HL-60/S4 treated with phorbol 12-myristate 13-acetate at 8.2 ng/mL for 4 days and 3 days (cell line): ENCODE data around the gene LRRC45.
"Not testable (repeated sequence)": the region's sequence is repeated elsewhere in the genome, so short reads cannot be mapped to it uniquely, and the experiment has no call there.

Experiments
- in situ Hi-C: fragments of 300-500 bp; cut with MboI; formaldehyde crosslinking; loops from 2 replicates; pipeline ENCODE4 v1.15.0; 2022; ENCODE audit warnings: low sequenced_read_pairs

LRRC45 gene

DNA sequence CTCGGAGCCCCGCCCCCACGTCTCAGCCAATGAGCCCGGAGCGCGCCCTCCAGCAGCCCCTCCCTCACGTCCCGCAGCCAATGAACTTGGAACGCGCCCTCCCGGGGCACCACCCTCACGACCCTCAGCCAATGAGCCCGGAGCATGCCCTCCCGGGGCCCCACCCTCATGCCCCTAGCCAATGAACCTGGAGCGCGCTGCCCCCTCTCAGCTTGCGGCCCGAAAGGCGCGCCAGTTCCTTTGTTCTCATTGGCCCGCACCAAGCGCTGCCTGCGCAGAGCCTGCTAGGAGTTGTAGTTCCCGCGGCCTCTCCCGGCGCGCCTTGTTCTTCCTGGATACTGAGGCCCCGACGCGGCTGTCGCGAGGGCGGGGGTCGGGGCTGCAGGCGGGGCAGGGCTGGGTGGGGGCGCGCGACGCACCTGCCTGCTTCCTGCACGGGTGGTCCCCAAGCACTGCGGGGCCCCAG, at the start of gene LRRC45:
LRRC45 (plus strand) TSS at position 325 of the 466 bp plus-strand sequence. CDS start 339 bp downstream, outside the sequence.
- in situ Hi-C loops, result no loop called here

DNA sequence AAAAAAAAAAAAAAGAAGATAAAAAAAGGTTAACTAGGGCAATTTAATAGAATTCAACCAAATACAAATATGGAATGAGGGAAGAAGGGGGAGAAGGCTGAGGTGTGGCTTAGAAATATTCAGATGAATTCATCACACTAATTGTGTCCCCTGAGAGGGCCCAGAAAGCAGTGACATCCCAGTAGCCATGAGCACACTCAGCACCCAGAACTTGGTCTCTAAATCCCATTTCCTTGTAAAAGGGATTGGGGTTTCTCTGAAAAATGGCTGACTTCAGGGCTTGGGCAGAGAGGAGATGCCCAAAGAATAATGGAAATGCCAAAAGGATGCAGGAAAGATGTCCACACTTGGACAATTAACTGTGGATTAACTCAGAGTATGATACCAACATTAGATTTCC, 49.7 kb upstream of the LRRC45 start:
- in situ Hi-C loops, result no loop called here

DNA sequence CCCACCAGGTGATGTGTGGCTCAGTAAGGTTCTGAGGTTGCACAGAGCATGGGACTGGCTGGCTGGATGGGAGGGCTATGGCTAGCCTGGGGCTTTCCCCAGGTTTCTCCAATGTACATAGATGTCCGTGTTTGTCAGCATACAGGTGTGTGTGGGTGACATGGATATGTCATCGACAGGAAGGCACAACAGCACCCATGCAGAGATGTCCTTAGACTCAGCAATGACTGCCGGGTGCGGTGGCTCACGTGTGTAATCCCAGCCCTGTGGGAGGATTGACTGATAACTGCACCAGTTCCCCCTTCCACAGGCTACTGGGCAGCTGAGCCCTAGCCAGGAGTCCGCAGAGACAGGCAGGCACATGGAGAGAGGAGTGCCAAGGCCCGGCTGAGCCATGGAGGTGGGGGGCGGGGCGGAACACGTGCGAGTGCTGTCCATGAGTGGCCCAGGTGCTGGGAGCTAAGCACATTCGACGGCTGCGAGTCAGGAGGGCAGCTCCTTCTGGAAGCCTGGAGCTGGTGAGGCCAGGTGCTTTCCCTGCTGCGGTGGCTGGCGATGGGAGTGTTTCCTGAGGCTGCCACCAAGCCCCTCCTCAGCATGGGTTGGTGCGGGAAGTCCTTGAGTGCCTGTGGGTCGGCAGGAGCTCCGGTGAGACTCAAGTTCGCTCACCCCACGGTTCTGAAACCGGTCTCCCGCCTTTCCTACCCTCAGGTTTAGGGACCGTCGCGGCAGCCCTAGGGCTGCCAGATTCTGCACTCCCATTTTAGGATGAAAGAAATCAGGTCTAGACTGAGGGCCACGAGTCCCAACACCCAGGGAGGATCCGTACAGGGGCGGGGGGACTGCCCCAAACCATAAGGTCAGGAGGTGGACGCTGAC, 46.5 kb upstream of the LRRC45 start:
- in situ Hi-C loops, result no loop called here

DNA sequence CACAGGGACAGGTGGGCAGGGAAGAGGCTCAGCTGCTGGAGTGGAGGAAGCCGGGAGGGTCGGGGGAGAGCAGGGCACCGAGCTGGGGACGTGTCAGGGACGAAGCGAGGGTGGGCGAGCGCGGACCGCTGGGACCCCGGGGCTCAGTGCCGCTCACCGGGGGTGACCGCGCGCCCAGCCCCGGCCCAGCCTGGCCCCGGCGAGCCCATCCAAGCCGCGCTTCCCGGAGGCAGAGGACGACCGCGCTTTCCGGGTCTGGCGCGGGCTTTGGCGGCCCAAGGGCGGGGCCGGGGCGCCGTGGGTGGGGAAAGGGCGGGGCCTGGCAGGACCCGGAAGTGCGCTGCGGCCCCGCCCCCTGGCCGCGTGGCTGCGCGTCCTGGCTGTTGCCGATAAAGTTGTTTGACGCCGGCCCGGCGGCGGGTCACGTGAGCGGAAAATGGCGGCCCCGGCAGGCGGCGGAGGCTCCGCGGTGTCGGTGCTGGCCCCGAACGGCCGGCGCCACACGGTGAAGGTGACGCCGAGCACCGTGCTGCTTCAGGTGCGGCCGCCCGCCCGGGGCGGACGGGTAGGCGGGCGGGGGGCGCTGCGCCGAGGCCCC, 45.8 kb upstream of the LRRC45 start, which contains the start of gene ASPSCR1:
ASPSCR1 (plus strand) TSS at position 419 of the 598 bp plus-strand sequence; CDS start at position 437, 18 bp downstream.
- in situ Hi-C loops, result no loop called here

DNA sequence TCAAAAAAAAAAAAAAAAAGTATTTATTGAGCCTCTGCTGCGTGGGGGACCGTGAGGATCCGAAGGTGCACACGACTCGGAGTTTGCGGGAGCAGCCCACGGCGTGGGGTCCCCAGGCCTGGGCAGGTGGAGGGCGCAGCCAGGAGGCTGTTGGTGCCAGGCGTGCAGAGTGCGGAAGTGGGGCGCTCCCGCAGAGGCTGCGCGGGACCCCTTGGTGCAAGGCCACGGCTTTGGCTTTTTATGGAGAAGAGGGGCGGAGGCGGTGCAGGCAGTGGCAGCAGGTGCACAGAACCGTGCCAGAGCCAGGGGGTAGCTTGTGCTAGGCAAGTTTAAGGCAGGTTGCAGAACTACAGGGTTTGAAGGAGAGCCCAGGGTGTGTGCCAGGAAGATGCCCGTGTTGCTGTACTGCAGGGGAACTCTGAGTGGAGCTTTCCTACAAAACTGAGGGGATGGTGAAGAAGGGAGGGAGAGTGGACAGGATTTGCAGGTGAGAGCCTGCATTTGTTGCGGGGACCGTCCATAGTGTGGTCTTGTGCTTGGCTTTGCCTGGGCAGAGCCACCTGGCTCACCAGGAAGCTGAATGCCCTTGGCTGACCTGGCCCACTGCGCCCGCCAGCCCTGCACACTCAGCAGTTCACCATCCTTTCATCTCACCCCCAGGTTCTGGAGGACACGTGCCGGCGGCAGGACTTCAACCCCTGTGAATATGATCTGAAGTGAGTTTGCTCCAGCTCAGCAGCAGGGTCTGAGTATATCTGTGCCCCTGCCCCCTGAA, 44.4 kb upstream of the LRRC45 start:
- in situ Hi-C loops, result no loop called here

DNA sequence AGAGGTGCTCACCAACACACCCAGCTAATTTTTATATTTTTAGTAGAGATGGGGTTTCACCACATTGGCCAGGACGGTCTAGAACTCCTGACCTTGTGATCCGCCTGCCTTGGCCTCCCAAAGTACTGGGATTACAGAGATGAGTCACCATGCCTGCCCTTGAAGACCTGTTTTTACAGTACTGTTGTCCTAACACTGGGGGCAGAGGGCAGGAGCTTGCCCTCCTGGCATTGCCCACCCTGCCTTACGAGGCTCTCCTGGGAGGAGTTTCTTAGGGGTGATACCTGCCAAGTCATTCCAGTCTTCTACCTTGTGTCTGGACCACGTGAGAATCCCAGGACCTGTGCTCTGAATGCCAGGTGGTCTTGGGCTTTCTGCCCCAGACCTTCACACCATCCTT, 43.0 kb upstream of the LRRC45 start:
- in situ Hi-C loops, result no loop called here

DNA sequence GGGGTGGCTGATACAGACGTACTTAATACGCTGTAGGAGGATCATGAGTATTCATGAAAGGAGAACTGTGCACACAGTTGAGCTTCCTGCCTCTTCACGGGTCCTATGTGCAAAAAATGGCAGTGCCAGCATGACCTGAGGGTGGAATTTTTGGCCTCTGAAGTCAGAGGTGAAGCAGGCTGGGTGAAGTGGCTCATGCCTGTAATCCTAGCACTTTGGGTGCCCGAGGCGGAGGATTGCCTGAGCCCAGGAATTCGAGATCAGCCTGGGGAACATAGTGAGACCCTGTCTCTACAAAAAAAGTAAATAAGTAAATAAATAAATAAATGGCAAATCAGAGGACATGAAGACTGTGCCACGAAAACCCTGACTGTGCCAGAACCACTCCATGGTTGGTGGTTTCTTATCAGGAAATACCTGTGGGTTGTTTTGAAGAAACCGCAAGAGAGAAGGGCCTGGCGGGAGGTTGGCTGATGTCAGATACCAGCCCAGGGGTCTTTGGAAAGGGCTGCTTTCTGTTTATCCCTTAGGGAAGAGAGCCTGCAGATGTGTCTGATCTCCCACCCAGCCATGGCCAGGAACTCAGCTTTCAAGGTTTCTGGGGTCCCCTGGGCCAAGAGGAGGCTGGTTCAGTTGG, 42.3 kb upstream of the LRRC45 start:
- in situ Hi-C loops, result no loop called here

DNA sequence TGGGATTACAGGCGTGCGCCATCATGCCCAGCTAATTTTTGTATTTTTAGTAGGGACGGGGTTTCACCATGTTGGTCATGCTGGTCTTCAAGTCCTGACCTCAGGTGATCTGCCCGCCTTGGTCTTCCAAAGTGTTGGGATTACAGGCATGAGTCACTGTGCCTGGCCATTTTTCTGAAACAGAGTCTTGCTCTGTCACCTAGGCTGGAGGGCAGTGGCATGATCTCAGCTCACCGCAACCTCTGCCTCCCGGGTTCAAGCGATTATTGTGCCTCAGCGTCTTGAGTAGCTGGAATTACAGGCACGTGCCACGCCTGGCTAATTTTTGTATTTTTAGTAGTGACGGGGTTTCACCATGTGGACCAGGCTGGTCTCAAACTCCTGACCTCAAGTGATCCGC, 41.6 kb upstream of the LRRC45 start:
- in situ Hi-C loops, result not testable (repeated sequence)

DNA sequence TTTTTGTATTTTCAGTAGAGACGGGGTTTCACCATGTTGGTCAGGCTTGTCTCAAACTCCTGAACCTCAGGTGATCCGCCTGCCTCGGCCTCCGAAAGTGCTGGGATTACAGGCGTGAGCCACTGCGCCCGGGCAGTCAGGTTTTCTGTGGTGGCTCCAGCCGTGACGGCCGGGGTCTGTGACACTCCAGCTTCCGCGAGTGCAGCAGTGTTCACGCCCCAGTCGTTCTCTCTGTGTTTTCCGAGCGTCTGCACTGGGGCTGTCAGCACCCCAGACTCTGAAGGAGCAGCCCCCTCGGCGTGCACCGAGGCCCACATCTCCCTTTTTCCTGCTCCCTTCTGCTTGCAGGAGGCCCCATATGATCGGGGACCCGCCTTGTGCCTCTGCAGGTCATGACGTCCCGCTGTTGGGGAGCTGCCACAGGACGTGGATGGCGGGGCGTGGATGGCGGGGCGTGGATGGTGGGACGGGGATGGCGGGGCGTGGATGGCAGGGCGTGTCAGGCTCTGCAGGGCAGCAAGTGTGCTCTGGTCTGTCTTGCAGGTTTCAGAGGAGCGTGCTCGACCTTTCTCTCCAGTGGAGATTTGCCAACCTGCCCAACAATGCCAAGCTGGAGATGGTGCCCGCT, 40.0 kb upstream of the LRRC45 start:
- in situ Hi-C loops, result no loop called here

DNA sequence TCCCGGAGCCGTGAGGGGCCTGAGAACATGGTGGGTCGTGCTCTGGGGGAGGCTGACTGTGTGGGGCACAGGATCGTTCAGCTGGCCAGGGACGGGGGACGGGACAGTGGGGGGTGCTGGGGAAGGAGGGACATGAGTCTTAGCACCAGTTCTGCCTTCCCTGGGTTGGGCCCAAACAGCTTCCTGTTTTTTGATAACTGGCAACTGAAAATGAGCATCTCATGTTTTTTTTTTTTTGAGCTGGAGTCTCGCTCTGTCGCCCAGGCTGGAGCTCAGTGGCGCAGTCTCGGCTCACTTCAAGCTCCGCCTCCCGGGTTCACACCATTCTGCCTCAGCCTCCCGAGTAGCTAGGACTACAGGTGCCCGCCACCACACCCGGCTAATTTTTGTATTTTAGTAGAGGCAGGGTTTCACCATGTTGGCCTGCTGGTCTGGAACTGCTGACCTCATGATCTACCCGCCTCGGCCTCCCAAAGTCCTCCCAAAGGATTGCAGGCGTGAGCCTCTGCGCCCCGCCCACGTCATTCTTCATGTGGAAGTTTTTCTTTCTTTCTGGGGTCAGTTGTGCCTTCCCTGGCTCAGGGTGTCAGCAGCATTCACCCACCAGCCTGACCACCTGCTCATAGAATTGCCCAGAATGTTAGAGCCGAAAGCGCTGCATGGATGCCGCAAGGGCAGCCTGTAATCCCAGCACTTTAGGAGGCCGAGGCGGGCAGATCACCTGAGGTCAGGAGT, 39.3 kb upstream of the LRRC45 start:
- in situ Hi-C loops, result no loop called here

DNA sequence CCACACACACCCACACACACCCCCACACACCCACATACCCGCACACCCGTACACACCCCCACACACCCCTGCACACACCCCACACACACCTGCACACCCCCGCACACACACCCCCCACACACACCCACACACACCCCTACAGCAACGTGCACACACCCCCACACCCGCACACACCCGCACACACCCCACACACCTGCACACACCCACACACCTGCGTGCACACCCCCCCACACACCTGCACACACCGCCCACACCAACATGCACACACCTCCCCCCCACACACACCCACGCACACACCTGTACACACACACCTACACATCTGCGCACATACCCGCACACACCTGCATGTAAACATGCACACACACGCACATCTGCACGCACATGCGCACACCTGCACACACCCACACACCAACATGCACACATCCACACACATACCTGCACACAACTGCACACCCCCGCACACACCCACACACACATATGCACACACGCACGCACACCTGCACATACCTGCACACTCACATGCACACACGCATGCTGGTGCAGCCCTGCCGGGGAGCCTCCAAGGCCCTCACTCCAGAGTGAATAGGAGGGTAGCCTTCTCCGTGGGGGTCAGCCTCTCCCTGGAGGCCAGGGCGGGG, 38.2 kb upstream of the LRRC45 start:
- in situ Hi-C loops, result no loop called here

DNA sequence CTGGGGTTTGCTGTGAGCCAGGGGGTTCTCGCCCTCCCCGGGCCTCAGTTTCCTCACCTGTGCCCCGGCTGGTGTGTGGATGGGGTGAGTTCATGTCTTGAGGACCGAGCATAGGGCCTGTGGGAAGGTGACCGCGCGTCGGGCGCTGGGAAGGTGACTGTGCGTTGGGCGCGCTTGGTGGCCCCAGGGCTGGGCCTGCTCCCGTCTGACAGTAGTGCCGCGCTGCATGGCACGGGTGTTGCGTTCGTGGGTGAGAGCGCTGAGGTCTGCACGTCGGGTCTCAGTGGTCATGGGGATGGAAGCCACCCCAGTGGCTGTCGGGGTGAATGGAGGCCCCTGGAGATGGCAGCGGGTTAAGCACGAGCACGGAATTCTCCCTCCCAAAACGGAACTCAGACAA, 36.5 kb upstream of the LRRC45 start:
- in situ Hi-C loops, result no loop called here

DNA sequence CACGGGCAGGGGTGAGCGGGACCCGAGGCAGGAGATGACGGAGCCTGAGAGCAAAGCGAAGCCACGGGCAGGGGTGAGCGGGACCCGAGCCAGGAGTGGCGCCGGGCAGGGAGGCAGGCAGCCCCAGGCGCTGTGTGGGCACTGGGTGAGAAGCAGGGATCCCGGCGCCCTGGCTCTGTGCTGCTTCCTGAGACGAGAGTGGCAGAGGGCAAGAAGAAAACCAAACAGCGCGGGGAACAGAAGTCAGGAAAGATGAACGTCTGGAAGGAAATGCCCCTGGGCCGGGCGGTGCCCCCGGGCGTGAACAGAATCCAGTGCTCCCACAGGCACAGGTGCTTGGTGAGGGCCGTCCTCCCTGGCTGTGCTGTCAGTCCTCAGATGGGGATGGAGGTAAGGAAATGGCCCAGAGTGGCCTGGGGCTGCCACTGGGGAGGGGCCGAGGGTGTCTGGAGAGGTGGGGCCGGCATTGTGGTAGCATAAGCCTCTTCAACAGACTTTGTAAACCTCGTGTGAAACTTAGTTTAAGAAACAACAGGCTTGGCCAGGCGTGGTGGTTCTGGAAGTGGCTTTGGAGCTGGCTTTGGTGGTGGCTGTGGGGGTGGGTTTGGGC, 35.8 kb upstream of the LRRC45 start:
- in situ Hi-C loops, result no loop called here

DNA sequence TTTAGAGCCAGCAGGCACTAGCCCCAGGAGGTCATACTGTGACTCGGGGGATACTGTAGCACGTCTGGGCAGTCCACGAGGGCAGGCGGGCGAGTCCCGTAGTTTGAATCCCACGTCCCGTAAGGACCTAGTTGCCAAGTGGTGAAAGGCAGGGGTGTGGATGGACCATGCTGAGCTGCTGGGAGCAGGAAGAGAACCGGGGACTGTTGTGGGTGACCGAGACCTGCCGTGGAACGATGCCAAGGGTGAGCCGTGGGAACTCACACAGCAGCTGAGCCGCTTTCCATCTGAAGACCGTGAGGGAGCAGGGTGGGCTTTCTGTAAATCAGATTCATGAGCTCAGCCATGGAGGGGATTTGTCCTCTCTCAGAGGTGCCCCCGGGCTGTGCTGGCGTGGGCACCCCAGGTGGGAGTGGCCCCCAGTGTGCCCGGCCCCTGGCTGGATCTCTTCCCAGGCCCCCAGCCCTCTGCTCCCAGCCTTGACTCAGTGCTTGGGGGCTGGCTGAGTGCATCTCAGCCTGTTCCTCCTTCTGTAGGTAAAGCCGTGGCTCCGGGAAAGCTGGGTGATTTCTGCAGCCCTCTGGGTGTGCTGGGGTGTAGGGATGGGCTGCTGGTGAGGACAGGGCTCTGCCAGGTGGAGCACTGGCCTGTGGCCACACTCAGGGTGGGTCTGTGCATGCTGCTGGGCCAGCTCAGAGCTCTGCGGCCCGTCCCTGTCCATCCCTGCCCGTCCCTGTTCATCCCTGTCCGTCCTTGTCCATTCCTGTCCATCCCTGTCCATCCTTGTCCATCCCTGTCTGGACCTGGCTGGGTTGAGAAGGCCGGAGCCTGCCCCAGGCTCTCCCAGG, 32.0 kb upstream of the LRRC45 start:
- in situ Hi-C loops, result no loop called here

DNA sequence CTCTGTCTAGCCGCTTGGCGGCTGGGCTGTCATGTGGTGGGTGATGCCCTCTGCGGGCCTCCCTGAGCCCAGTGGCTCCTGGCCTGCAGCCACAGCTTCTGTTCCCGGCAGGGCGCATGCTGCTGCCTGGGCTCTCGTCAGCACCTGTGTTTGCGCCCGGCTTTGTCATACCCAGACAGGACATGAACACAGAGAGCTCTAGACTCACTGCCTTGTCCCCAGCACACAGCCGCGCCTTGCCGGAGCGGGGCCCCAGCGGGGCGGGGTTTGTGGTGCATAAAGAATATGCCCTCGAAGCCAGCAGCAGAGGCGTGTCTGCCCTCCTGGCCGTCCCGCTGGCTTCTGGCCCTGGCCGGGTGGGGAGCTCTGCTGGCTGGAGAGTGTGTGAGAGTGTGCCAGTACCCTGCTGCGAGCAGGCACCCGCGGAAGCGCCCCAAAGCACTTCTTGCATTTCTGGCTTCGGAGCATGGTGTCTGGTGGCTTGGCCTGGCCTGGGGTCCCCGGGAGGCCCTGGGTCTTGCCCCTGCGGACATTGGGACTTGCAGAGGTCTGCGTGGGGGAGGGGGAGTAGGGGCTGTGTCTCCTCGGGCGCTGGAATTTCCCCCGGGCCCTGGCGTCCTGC, 31.3 kb upstream of the LRRC45 start:
- in situ Hi-C loops, result no loop called here

DNA sequence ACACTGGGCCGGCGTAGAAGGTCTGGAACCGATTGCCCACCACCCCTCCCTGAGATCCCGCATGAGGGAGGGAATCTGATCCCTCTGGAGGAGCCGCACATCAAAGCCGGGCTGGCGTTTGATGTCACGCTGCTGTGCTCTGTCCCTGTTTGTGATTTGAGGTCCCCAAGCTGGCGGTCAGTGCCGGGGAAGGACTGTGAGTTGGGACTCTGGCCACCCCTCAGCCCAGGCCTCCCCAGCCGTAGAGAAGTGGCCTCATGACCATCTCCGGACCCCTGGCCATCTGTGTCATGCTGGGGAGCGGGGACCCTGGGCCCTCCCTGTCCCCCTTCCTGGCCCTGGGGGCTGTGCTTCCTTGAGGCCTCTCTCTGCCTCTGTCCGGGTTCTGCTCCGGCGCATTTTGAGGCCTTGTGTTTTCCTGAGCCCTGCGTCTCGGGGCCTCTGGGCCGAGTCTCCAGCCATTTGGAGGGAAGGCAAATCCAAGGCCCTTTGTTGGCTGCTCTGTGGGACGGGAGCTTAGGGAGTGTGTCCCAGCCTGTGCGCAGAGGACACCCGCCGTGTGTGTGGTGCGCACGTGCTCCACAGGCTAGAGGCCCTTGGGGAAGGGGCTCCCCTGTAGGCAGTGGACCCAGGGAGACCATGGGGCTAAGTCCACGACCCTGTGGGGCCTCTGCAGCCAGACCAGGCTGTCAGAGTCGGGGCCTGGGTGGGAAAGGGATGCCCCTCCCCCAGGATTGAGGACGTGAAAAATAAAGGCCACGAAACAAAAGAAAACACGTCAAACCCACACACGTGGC, 30.6 kb upstream of the LRRC45 start:
- in situ Hi-C loops, result no loop called here
